MM.1S (cell line): ENCODE measurements around the gene LRRC4C.

Source experiments
- DNase-seq: peaks from one replicate; pipeline ENCODE4 v3.0.0-alpha.2; 2015
- H2AFZ ChIP-seq: fragments of 300-600 bp; sonication (generic); 2 replicates; pipeline ENCODE4 v1.6.0; 2016; ENCODE audit warnings: antibody characterized with exemption, low read length
- H3F3A ChIP-seq: fragments of 300-600 bp; sonication (generic); 2 replicates; pipeline ENCODE4 v1.6.1; 2016; ENCODE audit warnings: mild to moderate bottlenecking, antibody characterized with exemption, low read length, moderate library complexity, mixed read lengths; ENCODE audit not compliant: insufficient read depth
- H3K27ac ChIP-seq: fragments of 300-600 bp; sonication (generic); 2 replicates; pipeline ENCODE4 v1.5.1; 2016; ENCODE audit warnings: mild to moderate bottlenecking, low read length
- H3K27me3 ChIP-seq: fragments of 300-600 bp; sonication (generic); replicated peaks from 2 replicates; pipeline ENCODE4 v1.6.0; 2016; ENCODE audit warnings: low read length; ENCODE audit not compliant: insufficient read depth
- H3K36me3 ChIP-seq: fragments of 300-600 bp; sonication (generic); replicated peaks from 2 replicates; pipeline ENCODE4 v1.6.1; 2016; ENCODE audit warnings: mild to moderate bottlenecking, low read length, mixed read lengths; ENCODE audit not compliant: insufficient read depth
- H3K4me1 ChIP-seq: fragments of 300-600 bp; sonication (generic); 2 replicates; pipeline ENCODE4 v1.6.1; 2016; ENCODE audit warnings: low read length, mixed read lengths
- H3K4me2 ChIP-seq: fragments of 300-600 bp; sonication (generic); 2 replicates; pipeline ENCODE4 v1.6.0; 2016; ENCODE audit warnings: low read depth, low read length
- H3K4me3 ChIP-seq: fragments of 300-600 bp; sonication (generic); 2 replicates; pipeline ENCODE4 v1.5.1; 2016; ENCODE audit warnings: low read length, mixed read lengths
- H3K79me2 ChIP-seq: fragments of 300-600 bp; sonication (generic); 2 replicates; pipeline ENCODE4 v1.6.1; 2016; ENCODE audit warnings: mixed run types, low read length, mixed read lengths
- H3K9ac ChIP-seq: fragments of 300-600 bp; sonication (generic); 2 replicates; pipeline ENCODE4 v1.6.1; 2016; ENCODE audit warnings: low read length, mixed read lengths
- H3K9me2 ChIP-seq: fragments of 300-600 bp; sonication (generic); replicated peaks from 2 replicates; pipeline ENCODE4 v1.6.1; 2016; ENCODE audit warnings: mild to moderate bottlenecking, low read length, mixed read lengths; ENCODE audit not compliant: insufficient read depth
- H3K9me3 ChIP-seq: fragments of 300-600 bp; sonication (generic); replicated peaks from 2 replicates; pipeline ENCODE4 v1.6.1; 2016; ENCODE audit warnings: mild to moderate bottlenecking, low read length, mixed read lengths; ENCODE audit not compliant: insufficient read depth
- H4K20me1 ChIP-seq: fragments of 300-600 bp; sonication (generic); 2 replicates; pipeline ENCODE4 v1.6.1; 2016; ENCODE audit warnings: mild to moderate bottlenecking, low read length, moderate library complexity, mixed read lengths; ENCODE audit not compliant: insufficient read depth
- EZH2 ChIP-seq: fragments of 300-600 bp; sonication (generic); optimal IDR thresholded peaks from 2 replicates; pipeline ENCODE3; 2017; ENCODE audit warnings: low read depth, mild to moderate bottlenecking, antibody characterized with exemption, low read length, mixed read lengths
- EZH2phosphoT487 ChIP-seq: fragments of 300-600 bp; sonication (generic); IDR thresholded peaks from 2 replicates; pipeline ENCODE4 v1.6.1; 2018; ENCODE audit warnings: antibody characterized with exemption, low read length
- TF ChIP-seq, protein P1 (sequence below): fragments of 300-600 bp; sonication (generic); IDR thresholded peaks from 2 replicates; pipeline ENCODE4 v1.5.1; 2016; ENCODE audit warnings: antibody characterized with exemption, low read length, mixed read lengths

LRRC4C gene

GRCh38 chr11:41334007-41334933 lies 125.2 kb downstream of the LRRC4C start:
- H3K79me2 ChIP-seq: no peaks in the 10 kb centered on the region
- TF ChIP-seq EZH2phosphoT487: no peak
- TF ChIP-seq, protein P1, sequence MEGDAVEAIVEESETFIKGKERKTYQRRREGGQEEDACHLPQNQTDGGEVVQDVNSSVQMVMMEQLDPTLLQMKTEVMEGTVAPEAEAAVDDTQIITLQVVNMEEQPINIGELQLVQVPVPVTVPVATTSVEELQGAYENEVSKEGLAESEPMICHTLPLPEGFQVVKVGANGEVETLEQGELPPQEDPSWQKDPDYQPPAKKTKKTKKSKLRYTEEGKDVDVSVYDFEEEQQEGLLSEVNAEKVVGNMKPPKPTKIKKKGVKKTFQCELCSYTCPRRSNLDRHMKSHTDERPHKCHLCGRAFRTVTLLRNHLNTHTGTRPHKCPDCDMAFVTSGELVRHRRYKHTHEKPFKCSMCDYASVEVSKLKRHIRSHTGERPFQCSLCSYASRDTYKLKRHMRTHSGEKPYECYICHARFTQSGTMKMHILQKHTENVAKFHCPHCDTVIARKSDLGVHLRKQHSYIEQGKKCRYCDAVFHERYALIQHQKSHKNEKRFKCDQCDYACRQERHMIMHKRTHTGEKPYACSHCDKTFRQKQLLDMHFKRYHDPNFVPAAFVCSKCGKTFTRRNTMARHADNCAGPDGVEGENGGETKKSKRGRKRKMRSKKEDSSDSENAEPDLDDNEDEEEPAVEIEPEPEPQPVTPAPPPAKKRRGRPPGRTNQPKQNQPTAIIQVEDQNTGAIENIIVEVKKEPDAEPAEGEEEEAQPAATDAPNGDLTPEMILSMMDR: no peak
- no peak for TF ChIP-seq EZH2
- no peaks in the 10 kb centered on the region for H4K20me1 ChIP-seq
- H3K36me3 ChIP-seq: no peaks in the 10 kb centered on the region
- H3K4me2 ChIP-seq: no peak overlapping the region
- H3F3A ChIP-seq: no peaks in the 10 kb centered on the region
- H3K4me1 ChIP-seq: no peaks in the 10 kb centered on the region
- H3K9me2 ChIP-seq: no peaks in the 10 kb centered on the region
- no peaks in the 10 kb centered on the region for H3K27me3 ChIP-seq
- no peak overlapping the region for H3K4me3 ChIP-seq
- H3K9ac ChIP-seq: no peak overlapping the region
- H3K27ac ChIP-seq: no peak overlapping the region
- H2AFZ ChIP-seq: no peak overlapping the region
- H3K9me3 ChIP-seq: no peaks in the 10 kb centered on the region
- no peak for DNase-seq

DNA sequence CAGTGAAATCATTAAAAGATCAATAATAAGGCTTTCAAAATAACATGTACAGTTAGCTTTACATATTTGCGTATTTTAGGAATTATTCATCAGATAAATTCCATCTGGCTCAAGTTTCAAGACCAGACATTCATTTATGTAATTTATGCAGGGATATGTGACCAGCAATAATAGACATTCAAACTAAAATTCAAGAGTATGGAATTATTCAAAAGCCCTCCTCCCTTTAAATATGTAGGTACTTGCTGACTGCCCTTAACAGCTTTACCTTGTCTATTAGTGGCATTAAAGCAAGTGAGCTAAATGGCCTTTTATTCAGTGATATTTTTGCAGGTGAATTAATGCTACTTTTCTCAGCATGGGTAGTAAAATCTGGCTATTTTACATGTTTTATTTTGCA lies 126.1 kb downstream of the LRRC4C start:
- TF ChIP-seq EZH2phosphoT487: no peak
- no peak for TF ChIP-seq EZH2
- TF ChIP-seq, protein P1: no peak
- Histone ChIP-seq H4K20me1 (no peaks in the 10 kb centered on the region), H3K36me3 (no peaks in the 10 kb centered on the region), H3K9me2 (no peaks in the 10 kb centered on the region), H3K4me2 (no peak overlapping the region), H3K9me3 (no peaks in the 10 kb centered on the region), H3K4me3 (no peak overlapping the region), H3K27ac (no peak overlapping the region), H3K27me3 (no peaks in the 10 kb centered on the region), H3K9ac (no peak overlapping the region), H3K4me1 (no peaks in the 10 kb centered on the region), H2AFZ (no peak overlapping the region), H3F3A (no peaks in the 10 kb centered on the region), H3K79me2 (no peaks in the 10 kb centered on the region)
- no peak for DNase-seq

GRCh38 chr11:41328324-41328723 lies 131.1 kb downstream of the LRRC4C start:
- no peak for TF ChIP-seq EZH2phosphoT487
- TF ChIP-seq, protein P1: no peak
- no peak for TF ChIP-seq EZH2
- no peaks in the 10 kb centered on the region for H3K9me3 ChIP-seq
- no peaks in the 10 kb centered on the region for H3K9me2 ChIP-seq
- no peak overlapping the region for H3K27ac ChIP-seq
- H2AFZ ChIP-seq: no peak overlapping the region
- H3K27me3 ChIP-seq: no peaks in the 10 kb centered on the region
- DNase-seq: no peak
- H4K20me1 ChIP-seq: no peaks in the 10 kb centered on the region
- no peaks in the 10 kb centered on the region for H3K36me3 ChIP-seq
- H3K4me1 ChIP-seq: no peaks in the 10 kb centered on the region
- no peak overlapping the region for H3K4me3 ChIP-seq
- no peaks in the 10 kb centered on the region for H3K79me2 ChIP-seq
- H3F3A ChIP-seq: no peaks in the 10 kb centered on the region
- H3K4me2 ChIP-seq: no peak overlapping the region
- H3K9ac ChIP-seq: no peak overlapping the region
